Right atrium auricular region (tissue), 2 donors: ENCODE data around the gene STARD10. TPM values are rescaled to one million over a fixed set of nuclear protein-coding genes. Genes with fewer than 3 reads are reported as not detected.

Experiments used
- DNase-seq: peaks from one replicate; pipeline ENCODE4 v3.0.0-alpha.2; 2019; ENCODE audit warnings: low spot score
- H3K27ac ChIP-seq, 2 donors: fragments of 200-600 bp; sonication (generic); 1 replicate in 1 of 2; 2 replicates in 1 of 2; pipeline ENCODE4 v1.5.1; 2016 to 2019
- H3K27me3 ChIP-seq, 2 donors: fragments of 200-600 bp; sonication (generic); one replicate each; pipeline versions ENCODE4 v1.5.1 to v1.6.0; 2017 to 2019
- H3K36me3 ChIP-seq: fragments of 200-600 bp; sonication (generic); one replicate; pipeline ENCODE4 v1.5.1; 2016
- H3K4me1 ChIP-seq, 2 donors: fragments of 200-600 bp; sonication (generic); one replicate each; pipeline versions ENCODE4 v1.5.1 to v1.6.0; 2017 to 2019
- H3K4me3 ChIP-seq, 2 donors: fragments of 200-600 bp; sonication (generic); 1 replicate in 1 of 2; 2 replicates in 1 of 2; pipeline ENCODE4 v1.5.1; 2017 to 2019; ENCODE audit warnings: mild to moderate bottlenecking in 1 of 2, moderate library complexity in 1 of 2
- H3K9me3 ChIP-seq, 2 donors: fragments of 200-600 bp; sonication (generic); one replicate each; pipeline ENCODE4 v1.5.1; 2019
- CTCF ChIP-seq, 2 donors: fragments of 200-600 bp; sonication (generic); IDR thresholded peaks; one replicate each; pipeline ENCODE4 v1.5.1; 2019; ENCODE audit warnings: antibody characterized with exemption in 2 of 2
- total RNA-seq, 2 donors: library from RNA; depleted of rRNA; stranded (reverse); fragments of >200 nt; gene quantifications; one replicate each; pipeline ENCODE4 v1.1.0, GENCODE V29; 2016

Gene STARD10
- 100 to 1,000 TPM in 1 of 2 donors, 10 to 100 TPM in 1; 77.0 to 112 TPM for total RNA-seq

GRCh38 chr11:72793425-72794367 lies at the start of gene STARD10:
STARD10 (minus strand) TSS chr11:72794047; CDS start chr11:72781181, 12,866 bp downstream.
- Histone ChIP-seq H3K36me3 (no peaks in the 10 kb centered on the region), H3K27me3 (no peaks in the 10 kb centered on the region), H3K4me3 (peak within 1 kb of the TSS; percentile 60 to 66), H3K27ac (peak within 1 kb of the TSS; percentile 92 to 96), H3K9me3 (no peaks in the 10 kb centered on the region), H3K4me1 (peaks cover 0 to 31% of the 10 kb centered on the region in 2 donors)
- peak; percentile 96 for DNase-seq
- TF ChIP-seq CTCF (IDR thresholded peaks at IDR 0.05): peak; percentile 99

- peaks cover 50% of the 10 kb centered on the region for H3K36me3 ChIP-seq
- H3K4me1 ChIP-seq: peaks cover 0 to 39% of the 10 kb centered on the region in 2 donors
- TF ChIP-seq CTCF (IDR thresholded peaks at IDR 0.05): no peak
- no peak overlapping the region for H3K4me3 ChIP-seq
- no peaks in the 10 kb centered on the region for H3K9me3 ChIP-seq
- H3K27ac ChIP-seq: peak overlapping the region; percentile 6 to 50
- no peak for DNase-seq
- H3K27me3 ChIP-seq: no peaks in the 10 kb centered on the region
Measured at GRCh38 chr11:72842653-72843330, 48.9 kb upstream of the STARD10 start.

- peaks cover 55% of the 10 kb centered on the region for H3K36me3 ChIP-seq
- peak overlapping the region; percentile 40 to 50 for H3K27ac ChIP-seq
Measured at GRCh38 chr11:72842126-72842525, 48.3 kb upstream of the STARD10 start.

GRCh38 chr11:72841397-72841796 lies 47.5 kb upstream of the STARD10 start:
- no peak for TF ChIP-seq CTCF (IDR thresholded peaks at IDR 0.05)
- DNase-seq: no peak
- no peak overlapping the region for H3K4me3 ChIP-seq
- H3K36me3 ChIP-seq: peaks cover 56% of the 10 kb centered on the region
- H3K27ac ChIP-seq: no peak overlapping the region
- H3K27me3 ChIP-seq: no peaks in the 10 kb centered on the region
- H3K4me1 ChIP-seq: peaks cover 0 to 44% of the 10 kb centered on the region in 2 donors
- no peaks in the 10 kb centered on the region for H3K9me3 ChIP-seq

More at GRCh38 chr11:72842126-72842525, 48.3 kb upstream of the STARD10 start:
- Histone ChIP-seq H3K4me1 (peaks cover 0 to 39% of the 10 kb centered on the region in 2 donors), H3K27me3 (no peaks in the 10 kb centered on the region), H3K4me3 (no peak overlapping the region), H3K9me3 (no peaks in the 10 kb centered on the region)
- no peak for DNase-seq
- TF ChIP-seq CTCF (IDR thresholded peaks at IDR 0.05): no peak

- DNase-seq: no peak
- TF ChIP-seq CTCF (IDR thresholded peaks at IDR 0.05): no peak
- Histone ChIP-seq H3K4me3 (no peak overlapping the region), H3K36me3 (peaks cover 56% of the 10 kb centered on the region), H3K27me3 (no peaks in the 10 kb centered on the region), H3K4me1 (peaks cover 0 to 50% of the 10 kb centered on the region in 2 donors), H3K9me3 (no peaks in the 10 kb centered on the region), H3K27ac (no peak overlapping the region)
Measured at GRCh38 chr11:72840780-72841179, 46.9 kb upstream of the STARD10 start.
